Dedifferentiated amniotic fluid mesenchymal stem cell (primary cell): ENCODE measurements around the gene USH2A.
"Not testable (repeated sequence)": the region's sequence is repeated elsewhere in the genome, so short reads cannot be mapped to it uniquely, and the experiment has no call there.

Experiments
- DNase-seq: peaks from one replicate; pipeline ENCODE4 v3.0.0-alpha.2; 2016; ENCODE audit errors: extremely low spot score

The USH2A gene

DNA sequence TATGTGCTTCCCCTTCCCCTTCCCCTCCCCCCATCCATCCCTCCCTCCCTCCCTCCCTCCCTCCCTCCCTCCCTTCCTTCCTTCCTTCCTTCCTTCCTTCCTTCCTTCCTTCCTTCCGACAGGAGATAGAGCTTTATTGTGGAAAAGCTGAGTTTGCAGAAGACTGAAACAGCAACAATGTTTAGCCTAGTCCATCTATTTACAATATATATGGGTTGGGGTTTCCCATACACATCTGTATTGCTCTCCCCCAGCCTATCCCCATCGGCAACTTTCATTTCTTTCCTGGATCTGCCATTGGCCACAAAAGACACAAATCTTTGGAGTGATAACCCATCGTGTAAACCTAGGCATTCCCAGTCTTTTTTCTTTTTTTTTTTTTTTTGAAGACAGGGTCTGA is 222.3 kb downstream of the USH2A start:
- DNase-seq = no peak

DNA sequence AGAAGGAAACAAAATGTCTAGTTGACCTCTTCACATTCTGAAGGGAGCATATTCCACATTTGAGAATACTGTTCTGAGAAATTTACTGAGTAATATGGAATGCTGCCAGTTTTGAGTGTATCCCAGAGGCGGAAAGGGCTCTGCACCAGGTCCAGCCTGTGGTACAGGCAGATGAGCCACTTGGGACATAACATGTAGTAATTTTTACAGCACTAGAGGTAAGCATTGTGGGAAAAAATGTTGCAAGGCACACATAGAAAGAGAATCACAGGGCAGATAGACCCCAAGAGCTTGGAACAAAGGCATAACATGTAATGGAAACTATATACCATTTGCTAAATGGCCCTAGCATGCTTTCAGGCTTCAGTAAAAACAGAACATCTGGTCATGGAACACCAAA is 228.5 kb downstream of the USH2A start:
- no peak for DNase-seq

DNA sequence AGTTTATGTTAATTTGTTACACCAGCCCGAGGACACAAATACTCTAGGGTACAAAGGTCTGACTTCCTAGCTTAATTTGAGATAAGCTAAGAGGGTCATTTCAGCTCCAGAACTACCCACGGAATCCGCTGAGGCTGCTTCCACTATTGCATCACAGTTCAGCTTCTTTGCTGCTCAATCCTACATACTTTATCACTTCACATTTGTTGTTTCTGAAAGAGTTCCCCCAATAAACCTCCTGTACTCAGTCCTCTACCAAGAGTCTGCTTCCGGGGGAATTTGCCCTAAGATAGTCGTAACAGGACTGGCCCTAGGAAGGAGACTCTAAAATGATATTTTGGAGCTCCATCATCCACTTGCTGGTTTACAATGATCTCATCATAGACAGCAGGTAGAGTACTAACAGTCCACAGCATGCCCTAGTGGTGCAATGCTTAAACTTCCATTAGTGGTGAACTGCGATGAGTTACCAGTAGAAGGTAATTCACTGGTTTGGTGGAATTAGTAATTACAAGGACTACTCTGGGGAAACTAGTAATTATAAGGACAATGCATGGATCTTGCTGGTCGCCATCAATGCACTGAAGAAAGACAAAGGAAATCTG is 229.3 kb downstream of the USH2A start:
- no peak for DNase-seq

DNA sequence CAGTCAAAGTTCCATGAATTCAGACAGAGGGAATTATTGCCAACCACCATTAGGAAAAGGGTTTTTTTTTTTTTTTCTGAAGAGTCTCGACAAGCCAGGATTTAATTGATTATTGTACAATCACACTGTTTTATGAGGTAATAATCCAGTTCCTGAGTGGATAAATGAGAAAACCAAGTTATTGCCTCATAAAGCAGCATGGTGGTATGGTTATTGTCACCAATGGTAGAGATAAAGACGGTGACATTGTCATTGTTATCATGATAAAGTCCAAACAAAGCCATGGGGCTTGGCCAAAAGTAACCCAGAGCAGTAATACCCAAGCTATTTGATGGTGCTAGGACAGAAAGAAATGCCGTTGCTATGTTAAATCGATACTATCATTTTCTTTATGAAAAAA is 232.8 kb downstream of the USH2A start:
- DNase-seq = no peak

DNA sequence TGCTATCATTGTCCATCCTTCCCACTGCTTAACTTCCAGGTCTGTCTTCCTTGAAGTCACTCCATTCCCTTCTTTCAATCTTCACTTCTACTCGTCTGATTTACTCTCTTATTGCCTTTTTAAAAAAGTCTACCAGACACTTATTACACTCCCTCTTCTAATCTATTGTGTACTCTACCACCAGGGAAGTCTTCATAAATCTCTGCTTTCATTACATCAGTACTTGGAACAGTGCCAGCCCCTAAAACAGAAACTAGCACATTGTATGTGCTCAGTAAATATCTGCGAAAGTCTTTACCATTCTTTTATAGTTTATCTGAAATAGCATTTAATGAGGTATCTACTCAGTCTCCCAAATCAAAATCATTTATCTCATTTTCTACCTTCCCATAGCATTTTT is 236.4 kb downstream of the USH2A start:
- no peak for DNase-seq

DNA sequence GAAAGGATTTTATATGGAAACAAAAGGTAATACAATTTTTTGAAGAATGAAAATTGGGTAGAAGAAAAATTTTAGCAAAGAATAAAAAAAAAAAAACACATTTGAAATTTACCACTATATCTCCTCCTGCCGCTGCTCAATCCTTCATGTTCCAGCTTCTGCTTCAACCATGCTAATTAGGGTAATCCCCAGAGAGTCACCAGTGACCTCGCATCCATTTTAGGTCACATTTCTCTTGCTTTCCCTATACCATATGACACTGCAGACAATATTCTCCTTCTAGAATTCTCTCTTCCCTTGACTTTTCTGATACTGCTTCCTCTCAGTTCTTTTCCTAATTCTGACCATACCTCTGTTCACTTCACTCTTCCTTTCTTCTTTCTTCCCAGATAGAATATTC is 237.1 kb downstream of the USH2A start:
- no peak for DNase-seq

DNA sequence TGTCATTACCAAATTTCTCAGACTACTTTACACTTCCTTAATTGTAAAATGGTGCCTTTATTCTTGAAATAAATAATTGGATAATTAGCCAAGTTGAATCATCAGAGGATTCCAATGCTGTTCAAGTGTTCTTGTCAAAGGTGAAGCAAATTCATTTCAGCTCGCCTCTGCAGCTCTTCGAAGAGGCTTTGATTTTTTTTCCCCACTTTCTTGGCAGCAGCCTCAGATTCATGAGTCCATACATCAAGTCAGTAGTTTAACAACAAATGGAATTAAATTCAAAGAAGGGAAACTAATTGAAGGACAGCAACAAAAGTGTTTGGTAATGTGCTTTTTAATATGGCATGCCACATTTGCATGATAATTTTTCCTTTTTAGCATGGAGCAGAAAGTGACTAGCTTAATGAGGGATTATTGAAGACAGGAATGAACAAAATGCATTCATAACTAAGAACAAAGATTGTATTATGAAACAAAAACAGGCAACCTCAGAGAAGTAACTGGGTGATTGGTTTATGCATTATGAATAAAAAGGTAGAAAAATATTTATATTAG is 239.0 kb downstream of the USH2A start:
- no peak for DNase-seq

DNA sequence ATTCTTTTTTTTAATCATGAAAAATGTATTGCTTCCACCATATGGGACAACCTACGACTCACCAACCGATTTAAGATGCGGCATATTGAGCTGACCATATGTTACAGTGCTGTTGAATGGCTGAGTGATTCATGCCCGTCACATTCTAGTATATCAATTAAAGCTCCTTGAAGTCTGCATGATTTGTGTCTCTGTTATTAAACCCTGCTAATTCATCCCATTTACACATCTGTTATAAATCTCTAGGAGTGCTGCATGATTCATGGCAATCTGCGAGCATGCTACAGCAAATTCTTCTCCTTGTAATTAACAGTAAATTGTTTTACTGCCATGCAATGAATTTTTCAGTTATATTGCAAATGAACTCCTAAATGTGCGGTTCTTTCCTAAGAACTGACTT is 239.8 kb downstream of the USH2A start:
- no peak for DNase-seq

DNA sequence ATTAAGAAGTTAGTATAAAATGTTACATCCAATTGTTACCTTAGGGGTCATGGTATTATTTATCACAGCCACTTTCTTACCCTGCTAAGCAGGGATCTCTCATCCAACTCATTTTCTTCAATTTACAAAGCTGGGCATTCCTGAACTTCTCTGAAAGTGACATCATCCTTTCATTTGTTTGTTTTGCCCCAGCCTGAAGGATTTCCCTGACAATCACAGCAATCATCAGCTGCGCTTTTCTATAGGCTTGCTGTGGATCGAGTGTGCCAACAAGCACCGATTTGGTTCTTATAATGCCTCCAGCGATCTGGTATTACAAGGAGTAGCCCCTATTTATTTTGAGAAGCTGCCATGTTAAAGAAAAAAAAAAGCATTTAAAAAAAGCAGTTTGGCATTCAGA is 240.2 kb downstream of the USH2A start:
- peak; percentile 79 for DNase-seq

DNA sequence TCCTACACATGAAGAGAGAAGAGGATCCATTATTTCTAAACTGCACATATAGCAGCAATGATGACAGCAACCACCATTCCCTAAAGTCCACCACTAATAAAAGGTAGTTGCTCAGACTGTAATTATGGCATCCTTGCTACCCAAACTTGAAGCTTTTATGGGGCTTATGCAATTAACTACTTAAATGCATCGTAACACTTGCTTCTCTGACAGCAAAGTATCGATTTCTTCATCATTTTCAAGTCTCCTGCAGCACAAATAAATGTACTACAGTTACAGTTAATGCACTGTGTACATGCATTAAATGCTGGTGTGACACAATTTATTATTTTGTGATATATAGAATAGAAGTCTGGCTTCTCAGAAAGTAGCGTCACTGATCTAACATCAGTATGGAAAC is 241.7 kb downstream of the USH2A start:
- DNase-seq = no peak

DNA sequence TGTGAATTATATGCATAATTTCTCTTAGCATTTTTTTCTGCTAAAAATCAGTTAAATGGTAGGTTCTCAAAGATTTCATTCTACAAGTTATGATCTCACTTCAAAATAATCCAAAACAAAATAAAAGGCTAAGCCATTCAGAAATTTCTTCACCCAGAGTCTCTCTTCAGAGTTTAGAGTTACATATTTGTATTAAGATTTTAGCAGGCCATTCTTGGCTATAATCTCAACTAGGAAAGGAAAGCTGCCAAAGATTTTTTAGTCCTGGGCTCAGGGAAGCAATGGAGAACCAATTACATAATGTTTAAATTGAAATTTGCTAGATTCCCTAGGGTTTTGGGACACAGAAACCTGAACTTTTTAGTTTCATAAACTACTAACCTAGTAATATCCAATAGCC is 245.0 kb downstream of the USH2A start:
- peak; percentile 89 for DNase-seq

DNA sequence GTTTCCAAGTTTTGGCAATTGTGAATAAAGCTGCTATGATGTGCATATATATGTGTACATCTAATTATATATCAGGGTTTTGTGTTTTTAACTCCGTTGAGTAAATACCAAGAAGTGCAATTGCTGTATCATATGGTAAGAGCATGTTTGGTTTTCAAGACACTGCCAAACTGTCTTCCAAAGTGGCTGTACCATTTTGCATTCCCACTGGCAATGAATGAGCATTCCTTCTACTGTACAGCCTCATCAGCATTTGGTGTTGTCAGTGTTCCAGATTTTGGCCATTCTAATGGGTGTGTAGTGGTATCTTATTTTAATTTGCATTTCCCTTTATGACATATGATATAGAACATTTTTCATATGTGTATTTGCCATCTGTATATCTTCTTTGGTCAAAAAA is 246.3 kb downstream of the USH2A start:
- no peak for DNase-seq

DNA sequence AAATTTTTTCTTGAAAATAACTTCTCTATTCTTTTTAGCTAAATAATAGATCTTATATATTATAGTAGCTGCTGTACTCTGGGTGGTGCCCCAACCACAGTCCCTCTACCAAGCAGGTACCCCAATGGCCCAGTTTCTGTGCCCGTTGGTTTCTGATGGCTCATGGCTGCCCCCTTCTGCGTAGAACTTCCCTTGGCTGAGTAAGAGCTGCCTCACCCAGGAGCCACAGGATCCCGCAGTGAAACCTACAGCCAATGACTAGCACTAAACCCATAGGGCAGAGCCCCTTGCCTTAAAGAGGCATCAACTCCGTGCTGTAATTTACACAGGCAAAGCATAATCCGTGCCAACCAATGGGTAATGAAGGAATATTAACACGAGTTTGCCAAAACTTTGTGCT is 247.5 kb downstream of the USH2A start:
- DNase-seq = no peak

DNA sequence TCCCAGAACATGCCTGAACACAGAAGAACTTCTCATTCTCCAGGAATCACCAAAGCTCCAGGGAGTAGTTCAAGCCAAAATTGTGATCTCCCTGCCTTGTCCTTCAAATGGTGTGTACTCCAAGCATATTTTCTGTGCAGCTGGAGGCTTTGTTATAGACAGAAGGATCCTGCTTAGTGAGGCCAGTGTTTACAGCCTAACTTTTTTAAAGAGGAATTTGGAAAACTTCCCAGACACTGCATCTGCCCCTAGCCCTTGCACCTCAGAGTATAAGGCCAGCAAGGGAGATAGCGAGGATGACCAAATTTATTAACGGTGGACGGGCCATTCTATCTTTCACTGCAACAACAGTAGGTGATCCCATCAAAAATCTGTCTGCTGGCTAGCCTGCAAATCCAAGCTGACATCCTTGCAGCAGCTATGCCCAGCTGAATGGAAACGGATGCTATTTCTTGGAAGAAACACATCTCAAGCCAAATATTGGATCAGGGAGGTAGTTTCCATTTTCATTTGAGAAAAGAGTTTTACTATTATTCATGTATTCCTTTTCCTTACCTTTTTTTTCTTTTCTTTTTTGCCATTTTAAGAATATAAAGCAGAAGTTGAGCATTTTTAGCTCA is 249.8 kb downstream of the USH2A start:
- no peak for DNase-seq

DNA sequence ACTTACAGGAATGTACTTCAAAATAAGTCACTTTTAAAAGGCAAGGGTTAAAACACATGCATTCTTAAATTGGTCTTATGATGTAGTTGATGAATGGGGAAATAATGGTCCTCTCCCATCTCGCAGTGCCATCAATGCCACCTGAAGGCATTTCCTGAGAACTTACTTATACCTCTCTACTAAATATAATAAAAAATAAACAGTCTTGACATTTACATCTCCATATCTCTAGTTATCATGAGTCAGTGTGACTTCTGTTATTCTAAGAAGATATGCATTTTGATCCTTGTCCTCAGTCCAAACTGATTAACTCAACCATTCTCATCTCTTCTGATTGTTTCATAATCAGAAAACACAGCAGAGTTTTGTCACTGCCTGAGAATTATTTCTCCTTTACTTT is 253.9 kb downstream of the USH2A start:
- no peak for DNase-seq

DNA sequence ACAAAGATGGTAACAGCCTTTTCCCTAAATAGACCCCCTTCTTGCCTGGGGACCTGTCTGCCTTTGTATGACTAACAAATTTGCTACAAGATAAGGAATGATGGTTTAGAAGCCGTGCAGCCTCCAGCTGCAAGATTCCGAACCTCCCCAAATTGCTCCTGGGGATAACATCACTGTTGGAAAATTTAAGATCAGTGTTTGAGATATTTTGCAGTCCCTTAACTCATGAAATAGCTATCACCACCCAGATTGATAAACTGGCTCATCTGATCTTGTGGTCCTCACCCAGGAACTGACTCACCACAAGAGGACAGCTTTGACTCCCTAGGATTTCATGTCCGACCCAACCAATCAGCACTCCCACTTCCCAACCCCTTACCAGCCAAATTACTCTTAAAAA is 254.7 kb downstream of the USH2A start:
- DNase-seq = no peak

DNA sequence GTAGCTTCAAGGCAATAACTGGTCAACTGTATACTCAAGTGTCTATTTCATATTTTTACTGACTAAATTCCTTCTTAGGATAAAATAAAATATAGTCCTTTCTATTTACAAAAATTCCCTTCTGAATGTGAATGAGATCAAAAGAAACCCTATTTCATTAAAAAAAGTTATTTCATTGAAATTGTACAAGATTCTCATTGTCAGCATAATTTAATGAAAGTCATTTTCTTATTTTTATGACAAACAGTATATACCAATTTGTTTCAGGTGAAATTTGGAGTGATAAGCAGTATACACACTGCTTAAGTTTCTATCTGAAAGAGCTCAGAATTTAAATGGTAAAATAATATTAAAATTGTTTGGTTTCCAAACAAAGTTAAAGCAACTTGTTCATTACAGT is 269.2 kb downstream of the USH2A start:
- no peak for DNase-seq

DNA sequence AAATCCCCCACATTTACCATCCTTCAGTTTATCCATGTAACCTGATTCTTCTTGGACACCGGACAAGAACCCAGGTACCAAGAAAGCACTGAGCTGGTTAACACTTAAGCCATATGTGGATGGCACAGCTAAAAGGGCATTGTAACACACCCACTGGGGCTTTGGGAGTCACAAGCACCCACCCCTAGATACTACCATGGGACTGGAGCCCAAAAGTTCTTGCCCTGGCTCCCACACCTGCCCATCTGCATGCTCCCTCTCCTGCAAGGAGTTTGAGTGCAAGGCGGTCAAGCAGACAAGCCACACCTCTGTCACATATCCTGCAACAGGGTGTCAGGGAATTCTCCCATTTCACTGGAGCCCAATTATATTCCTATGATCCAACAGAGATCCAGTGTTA is 270.1 kb downstream of the USH2A start:
- no peak for DNase-seq

DNA sequence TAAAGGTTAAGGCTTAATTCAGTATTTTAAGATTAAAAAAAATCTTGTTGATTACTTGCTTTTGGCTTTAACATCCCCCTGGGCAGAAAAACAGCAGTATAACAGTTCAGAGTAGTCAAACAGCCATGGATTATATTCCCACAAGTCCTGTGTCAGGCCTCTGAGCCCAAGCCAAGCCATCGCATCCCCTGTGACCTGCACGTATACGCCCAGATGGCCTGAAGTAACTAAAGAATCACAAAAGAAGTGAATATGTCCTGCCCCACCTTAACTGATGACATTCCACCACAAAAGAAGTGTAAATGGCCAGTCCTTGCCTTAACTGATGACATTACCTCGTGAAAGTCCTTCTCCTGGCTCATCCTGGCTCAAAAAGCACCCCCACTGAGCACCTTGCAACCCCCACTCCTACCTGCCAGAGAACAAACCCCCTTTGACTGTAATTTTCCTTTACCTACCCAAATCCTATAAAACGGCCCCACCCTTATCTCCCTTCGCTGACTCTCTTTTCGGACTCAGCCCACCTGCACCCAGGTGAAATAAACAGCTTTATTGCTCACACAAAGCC is 277.7 kb downstream of the USH2A start:
- not testable (repeated sequence) for DNase-seq

DNA sequence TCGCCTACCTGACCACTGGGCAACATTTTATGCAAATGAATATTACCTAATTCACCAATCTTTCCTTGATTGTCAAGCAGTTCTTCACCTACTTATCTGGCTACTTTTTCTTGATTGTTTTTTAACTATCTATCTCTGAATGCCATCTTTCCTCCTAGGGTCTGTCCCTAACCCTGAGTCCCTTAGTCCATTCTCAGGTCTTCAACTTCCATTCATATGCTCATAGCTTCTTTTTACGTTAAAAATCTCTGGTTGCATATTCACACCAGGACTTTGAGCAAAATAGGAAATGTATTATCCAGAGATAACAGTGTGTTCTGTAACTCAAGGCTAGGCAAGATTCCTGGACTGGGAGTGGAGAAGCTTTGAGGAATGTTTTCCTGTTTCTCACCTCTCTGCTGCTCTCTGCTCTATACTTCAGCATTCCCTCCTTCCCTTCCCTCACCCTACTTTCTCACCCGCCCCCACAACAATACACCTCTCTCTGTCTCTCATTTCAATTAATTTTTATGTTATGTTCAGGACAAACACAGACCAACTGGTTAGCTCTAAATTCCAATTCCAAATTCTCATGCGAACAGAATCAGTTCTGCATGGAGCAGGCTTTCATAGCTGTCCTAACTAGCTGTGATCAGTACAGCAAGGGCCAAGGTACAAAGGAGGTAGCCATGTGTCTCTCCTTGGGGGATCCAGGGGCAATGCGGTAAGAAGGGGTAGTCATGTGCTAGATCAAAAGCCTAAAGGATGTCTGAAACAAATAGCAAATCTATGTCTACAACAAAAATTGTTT is 278.4 kb downstream of the USH2A start:
- no peak for DNase-seq

DNA sequence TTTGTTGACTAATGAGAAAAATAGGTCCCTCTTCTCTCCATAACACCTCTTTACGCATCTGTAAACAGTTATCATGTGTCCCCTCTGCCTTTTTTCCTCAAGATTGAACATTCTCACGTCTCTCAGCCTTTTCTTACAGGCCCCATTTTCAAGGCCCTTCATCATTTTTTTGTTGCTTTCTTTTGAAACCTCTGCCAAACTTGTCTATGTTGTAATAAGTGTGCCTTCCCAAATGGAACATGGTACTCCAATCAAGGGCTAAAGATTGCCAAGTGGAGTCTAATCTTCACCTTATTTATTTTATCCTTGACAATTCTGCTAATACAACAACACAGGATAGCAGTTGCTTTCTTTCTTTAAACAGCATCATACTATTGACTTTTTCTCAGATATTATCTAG is 280.3 kb downstream of the USH2A start:
- DNase-seq = no peak

DNA sequence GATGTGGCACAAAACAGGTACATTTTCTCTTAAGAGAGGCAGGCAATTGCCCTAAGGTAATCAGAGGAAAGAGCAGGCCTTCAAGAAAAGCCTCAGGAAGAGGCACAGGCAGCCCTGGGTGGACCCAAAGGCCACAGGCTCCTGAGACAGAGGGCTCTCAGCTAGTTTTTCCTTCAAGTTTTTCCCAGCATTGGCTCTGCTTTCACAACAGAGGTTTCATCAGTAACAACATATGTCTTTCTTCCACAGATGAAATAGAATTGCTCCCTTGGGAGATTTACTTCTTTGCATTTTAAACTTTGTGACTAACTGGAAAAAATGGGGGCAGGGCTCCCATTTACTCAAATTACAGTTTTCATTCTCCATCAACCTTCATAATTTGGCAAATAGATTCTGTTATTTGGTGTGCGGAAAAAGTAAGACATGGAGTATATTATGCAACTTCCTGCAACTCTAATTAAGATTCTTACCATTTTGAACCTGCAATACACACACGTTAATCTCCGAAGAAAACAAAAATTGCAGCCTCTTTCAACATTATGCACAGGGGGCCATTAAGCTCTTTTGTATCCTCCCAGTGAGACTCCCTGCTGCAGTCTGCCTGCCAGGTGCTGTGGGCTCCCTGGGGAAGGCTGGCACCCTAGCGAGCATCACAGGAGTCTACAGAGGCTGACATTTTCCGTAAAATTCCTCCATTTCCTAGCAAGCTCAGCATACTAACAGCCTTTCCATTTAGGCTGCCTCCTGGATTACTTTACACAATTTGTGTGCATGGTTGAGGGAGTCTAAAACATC is 282.3 kb downstream of the USH2A start:
- peak; percentile 48 for DNase-seq
